HTR-8/SVneo (cell line): Measurements from ENCODE around the gene MUC5B.
"Not testable (repeated sequence)": the region's sequence is repeated elsewhere in the genome, so short reads cannot be mapped to it uniquely, and the experiment has no call there.

Source experiments
- DNase-seq: peaks from one replicate; pipeline ENCODE4 v3.0.0; 2011; ENCODE audit warnings: low spot score, mixed read lengths; ENCODE audit not compliant: insufficient read length
- FAIRE-seq: peaks from 2 replicates; lab custom pipeline; 2011; peaks lifted over from hg19 to GRCh38; lab: Jason Lieb, UNC

The MUC5B gene

GRCh38 chr11:1201395-1202153, 21.3 kb upstream of the MUC5B start:
- FAIRE-seq = peak; percentile 90
- DNase-seq = no peak

GRCh38 chr11:1202154-1202775, 20.6 kb upstream of the MUC5B start:
- no peak for FAIRE-seq

GRCh38 chr11:1202776-1203504, 19.9 kb upstream of the MUC5B start:
- peak; percentile 86 for FAIRE-seq
- DNase-seq = peak; percentile 88

More at GRCh38 chr11:1202154-1202775, 20.6 kb upstream of the MUC5B start:
- peak; percentile 25 for DNase-seq

GRCh38 chr11:1203505-1204271, 19.2 kb upstream of the MUC5B start:
- DNase-seq = no peak
- FAIRE-seq = no peak

- DNase-seq = no peak
- no peak for FAIRE-seq
These were observed 18.3 kb upstream of the MUC5B start for GRCh38 chr11:1204381-1205101.

- DNase-seq (no peak), FAIRE-seq (no peak)
These were observed 17.5 kb upstream of the MUC5B start for GRCh38 chr11:1205121-1205986.

- FAIRE-seq = no peak
- DNase-seq = no peak
These were observed 16.9 kb upstream of the MUC5B start for GRCh38 chr11:1205987-1206331.

GRCh38 chr11:1206391-1207271, 16.2 kb upstream of the MUC5B start:
- FAIRE-seq (no peak), DNase-seq (no peak)

- FAIRE-seq = no peak
- no peak for DNase-seq
These were observed 15.3 kb upstream of the MUC5B start for GRCh38 chr11:1207401-1208143.

GRCh38 chr11:1208144-1208393, 14.8 kb upstream of the MUC5B start:
- no peak for DNase-seq
- FAIRE-seq = no peak

GRCh38 chr11:1208394-1209261, 14.2 kb upstream of the MUC5B start:
- FAIRE-seq (no peak), DNase-seq (no peak)

- FAIRE-seq = no peak
These were observed 13.4 kb upstream of the MUC5B start for GRCh38 chr11:1209371-1210057.

GRCh38 chr11:1211838-1212237, 11.0 kb upstream of the MUC5B start:
- no peak for DNase-seq
- no peak for FAIRE-seq

More at GRCh38 chr11:1209371-1210057, 13.4 kb upstream of the MUC5B start:
- DNase-seq = no peak

- not testable (repeated sequence) for DNase-seq, FAIRE-seq
These were observed 7.0 kb upstream of the MUC5B start for GRCh38 chr11:1215826-1216225.

- FAIRE-seq = no peak
- DNase-seq = no peak
These were observed 5.7 kb upstream of the MUC5B start for GRCh38 chr11:1217151-1217550.

GRCh38 chr11:1218256-1218787, 4.5 kb upstream of the MUC5B start:
- FAIRE-seq = no peak

More at GRCh38 chr11:1218256-1218787, 4.5 kb upstream of the MUC5B start:
- DNase-seq = no peak
